ENCODE results near the gene ATP8A2. TPM values are rescaled to one million over a fixed set of nuclear protein-coding genes. Genes with fewer than 3 reads are reported as not detected.

The ATP8A2 gene
- total RNA-seq, 1 experiment from 2014 or later, result not detected

GRCh38 chr13:25429466-25429865, 57.7 kb downstream of the ATP8A2 start:
- no peak overlapping the region for H3K27ac ChIP-seq (ENCODE audit: low read length)
- in situ Hi-C loops (cut with HindIII; ENCODE audit: low pct_unique_long_range_greater_than_20kb, low sequenced_read_pairs), result no loop called here
- no peaks in the 10 kb centered on the region for H3K27me3 ChIP-seq (ENCODE audit: control insufficient read depth, insufficient read depth, low read length)
- ATAC-seq (no peak), DNase-seq (ENCODE audit: low read depth, low spot score) (no peak)
- H3K4me3 ChIP-seq (ENCODE audit: low read depth in 2 of 2, low read length in 2 of 2), result no peak overlapping the region
- POLR2A ChIA-PET, result no interaction called here
- H3K4me1 ChIP-seq (ENCODE audit: control insufficient read depth, insufficient read depth, low read length), result no peaks in the 10 kb centered on the region
- no TSS peak for BruUV-seq (replicated peaks)
- CTCF ChIA-PET, result no interaction called here
- intact Hi-C loops (cut with micrococcal nuclease; ENCODE audit: unreplicated experiment), result no loop called here
- H3K36me3 ChIP-seq (ENCODE audit: control insufficient read depth, insufficient read depth, low read length), result no peaks in the 10 kb centered on the region
- no peak for TF ChIP-seq POLR2AphosphoS5 (IDR thresholded peaks at IDR 0.05; ENCODE audit: low read depth, low read length)
- no peaks in the 10 kb centered on the region for H3K9me3 ChIP-seq (ENCODE audit: control insufficient read depth, insufficient read depth, low read depth, low read length)

GRCh38 chr13:25432691-25433090, 60.9 kb downstream of the ATP8A2 start:
- TF ChIP-seq SIN3A (IDR thresholded peaks at IDR 0.05; ENCODE audit: borderline replicate concordance, insufficient read depth, low read depth, low read length) (no peak), REST (IDR thresholded peaks at IDR 0.05; ENCODE audit: insufficient read depth in 1 of 2, low read depth in 2 of 2, low read length in 1 of 2) (no peak), POLR2AphosphoS5 (IDR thresholded peaks at IDR 0.05; ENCODE audit: low read depth, low read length) (no peak), CTCF (IDR thresholded peaks at IDR 0.05) (no peak), TCF7L2 (IDR thresholded peaks at IDR 0.05; ENCODE audit: low read depth, low read length) (no peak)
- Histone ChIP-seq H3K36me3 (ENCODE audit: control insufficient read depth, insufficient read depth, low read length) (no peaks in the 10 kb centered on the region), H3K27ac (ENCODE audit: low read length) (no peak overlapping the region), H3K4me1 (ENCODE audit: control insufficient read depth, insufficient read depth, low read length) (no peaks in the 10 kb centered on the region), H3K27me3 (ENCODE audit: control insufficient read depth, insufficient read depth, low read length) (no peaks in the 10 kb centered on the region), H3K4me3 (ENCODE audit: low read depth in 2 of 2, low read length in 2 of 2) (no peak overlapping the region), H3K9me3 (ENCODE audit: control insufficient read depth, insufficient read depth, low read depth, low read length) (no peaks in the 10 kb centered on the region)
- in situ Hi-C loops (cut with HindIII; ENCODE audit: low pct_unique_long_range_greater_than_20kb, low sequenced_read_pairs), result no loop called here
- ATAC-seq (no peak), DNase-seq (ENCODE audit: low read depth, low spot score) (no peak)
- ChIA-PET POLR2A (no interaction called here), CTCF (no interaction called here)
- intact Hi-C loops (cut with micrococcal nuclease; ENCODE audit: unreplicated experiment), result no loop called here
- no TSS peak for BruUV-seq (replicated peaks)

- CTCF ChIA-PET, result no interaction called here
- DNase-seq (ENCODE audit: low read depth, low spot score), result no peak
- no TSS peak for BruUV-seq (replicated peaks)
- no peak overlapping the region for H3K27ac ChIP-seq (ENCODE audit: low read length)
- in situ Hi-C loops (cut with HindIII; ENCODE audit: low pct_unique_long_range_greater_than_20kb, low sequenced_read_pairs), result no loop called here
- H3K4me1 ChIP-seq (ENCODE audit: control insufficient read depth, insufficient read depth, low read length), result no peaks in the 10 kb centered on the region
- TF ChIP-seq CTCF (IDR thresholded peaks at IDR 0.05), result no peak
- no peak for TF ChIP-seq POLR2AphosphoS5 (IDR thresholded peaks at IDR 0.05; ENCODE audit: low read depth, low read length)
- TF ChIP-seq TCF7L2 (IDR thresholded peaks at IDR 0.05; ENCODE audit: low read depth, low read length), result no peak
- POLR2A ChIA-PET, result no interaction called here
- no peak overlapping the region for H3K4me3 ChIP-seq (ENCODE audit: low read depth in 2 of 2, low read length in 2 of 2)
- intact Hi-C loops (cut with micrococcal nuclease; ENCODE audit: unreplicated experiment), result no loop called here
- no peak for ATAC-seq
- no peaks in the 10 kb centered on the region for H3K9me3 ChIP-seq (ENCODE audit: control insufficient read depth, insufficient read depth, low read depth, low read length)
- H3K27me3 ChIP-seq (ENCODE audit: control insufficient read depth, insufficient read depth, low read length), result peaks cover 5% of the 10 kb centered on the region; the same call in 1 of the 2 replicates
- no peaks in the 10 kb centered on the region for H3K36me3 ChIP-seq (ENCODE audit: control insufficient read depth, insufficient read depth, low read length)
These were observed 68.3 kb downstream of the ATP8A2 start for GRCh38 chr13:25440061-25440460.

Measured in Panc1 (cell line).